Activated CD4-positive, alpha-beta T cell treated with anti-CD3 and anti-CD28 coated beads, Interleukin-2, Interleukin-4, amounts not matched to agents 100 ng/mL and 50 ng/mL, durations not matched to agents 16 hours and 8 hours (primary cell): Measurements from ENCODE around the gene FBXO42.
A peak's percentile ranks its signal among the peaks of the same experiment; 100 is the strongest.

Experiments used
- DNase-seq: peaks from one replicate; pipeline ENCODE4 v3.0.0-alpha.2; 2020; ENCODE audit warnings: low spot score

The FBXO42 gene

DNA sequence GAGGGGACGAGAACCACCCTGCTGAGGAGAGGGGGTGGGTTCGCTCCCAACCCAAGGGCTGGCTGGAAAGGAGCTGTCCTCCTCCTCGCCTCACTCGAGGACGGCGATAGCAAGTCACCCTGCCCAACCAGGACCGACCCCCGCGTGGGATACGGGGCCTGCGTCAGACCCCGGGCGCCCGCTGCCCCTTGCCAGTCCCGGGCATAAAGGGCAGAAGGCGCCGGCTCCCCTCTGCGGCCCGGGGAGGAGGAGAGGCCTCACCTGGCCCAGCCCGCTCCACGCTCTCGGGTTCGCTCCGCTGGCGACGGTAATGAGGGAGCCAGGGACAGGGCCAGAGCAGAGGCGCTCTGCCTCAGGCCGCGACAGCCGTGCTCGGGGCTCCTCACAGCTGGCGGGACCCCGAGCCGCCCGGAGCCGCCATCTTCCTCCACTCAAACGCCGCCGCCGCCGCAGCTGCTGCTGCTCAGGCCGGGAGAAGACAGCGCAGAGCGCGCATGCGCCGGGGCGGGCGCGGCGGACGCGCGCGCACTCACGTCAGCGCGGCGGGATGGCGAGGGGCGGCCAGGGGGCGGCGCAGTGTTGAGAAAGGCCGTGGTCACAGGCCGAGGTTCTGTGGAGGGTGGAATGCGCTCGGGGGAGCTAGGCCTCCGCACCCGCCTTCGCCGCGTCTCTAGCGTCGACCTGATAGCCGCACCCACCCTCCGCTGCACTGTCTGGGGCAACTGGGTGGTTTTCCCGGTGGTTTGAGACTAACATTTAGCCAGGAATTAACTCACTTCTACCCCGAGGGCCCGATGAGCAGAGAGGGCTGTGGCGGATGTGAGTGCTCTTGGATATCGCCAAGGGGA, at the start of gene FBXO42:
FBXO42 (minus strand) TSS at position 487 of the 848 bp plus-strand sequence. CDS start 37,062 bp downstream, outside the sequence.
- peak; percentile 94 for DNase-seq

DNA sequence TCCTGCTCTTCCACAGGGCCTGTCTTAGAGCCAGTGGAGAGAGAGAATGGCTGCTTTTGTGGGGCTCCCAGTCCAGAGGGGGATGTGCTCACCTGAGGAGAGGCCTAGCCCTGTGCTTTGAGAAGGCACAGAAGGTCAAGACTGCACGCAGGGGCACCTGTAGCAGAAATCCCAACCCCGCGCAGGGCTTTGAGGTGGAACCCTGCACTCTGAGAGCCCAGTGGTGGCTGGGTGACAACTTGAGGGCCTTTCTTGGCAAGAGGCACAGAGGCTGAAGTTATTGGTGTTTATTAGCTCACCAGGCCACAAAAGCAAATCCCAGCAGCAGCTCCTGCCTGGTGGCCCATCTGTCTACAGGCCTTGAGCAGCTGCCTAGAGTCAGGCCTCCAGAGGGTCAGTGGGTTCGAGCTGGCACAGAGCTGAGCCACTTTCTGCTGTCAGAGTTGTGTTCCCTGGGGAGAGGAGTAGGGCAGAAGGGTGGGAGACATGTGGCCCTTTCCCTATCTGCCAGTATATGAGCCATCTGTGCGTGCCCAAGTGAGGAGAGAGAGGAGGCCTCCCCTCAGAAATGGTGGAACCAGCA, 46.2 kb upstream of the FBXO42 start:
- DNase-seq = no peak

DNA sequence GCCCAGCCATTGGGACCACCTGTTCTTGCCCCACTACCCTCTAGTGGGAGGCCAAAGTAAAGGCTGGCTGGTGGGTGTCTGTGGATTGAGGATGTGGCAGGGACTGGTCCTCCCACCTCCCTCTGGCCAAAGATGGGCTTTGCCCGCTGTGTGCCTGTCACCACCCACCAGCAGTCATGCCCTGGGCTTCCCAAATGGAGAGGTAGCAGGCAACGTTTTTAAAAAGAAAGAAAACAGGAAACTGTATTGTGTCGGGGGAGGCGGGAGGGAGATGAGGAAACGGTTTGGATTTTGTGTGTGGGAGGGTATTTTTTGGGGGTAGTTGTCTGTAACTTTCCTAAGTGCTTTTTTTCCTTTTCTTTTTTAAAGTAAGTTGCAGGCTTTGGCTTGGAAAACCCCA, 44.8 kb upstream of the FBXO42 start:
- no peak for DNase-seq

DNA sequence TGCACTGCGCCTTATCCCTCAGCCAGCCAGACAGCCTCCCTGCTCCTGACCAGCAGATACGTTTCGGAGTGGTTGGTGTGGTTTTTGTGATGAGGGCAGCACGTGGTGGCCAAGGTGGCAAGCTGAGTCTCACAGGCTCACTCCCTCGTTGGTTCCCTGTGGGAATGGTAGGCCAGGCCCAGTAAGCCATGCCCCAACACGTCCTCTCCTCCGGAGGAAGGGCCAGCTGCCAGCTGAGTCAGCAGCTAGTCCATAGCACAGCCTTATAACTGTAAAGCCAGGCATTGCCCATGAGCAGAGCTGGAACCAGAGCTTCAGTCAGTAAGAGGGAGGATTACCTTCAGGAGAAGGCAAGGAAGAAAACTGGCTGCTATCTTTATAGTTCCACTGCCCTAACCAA, 44.3 kb upstream of the FBXO42 start:
- DNase-seq = no peak

DNA sequence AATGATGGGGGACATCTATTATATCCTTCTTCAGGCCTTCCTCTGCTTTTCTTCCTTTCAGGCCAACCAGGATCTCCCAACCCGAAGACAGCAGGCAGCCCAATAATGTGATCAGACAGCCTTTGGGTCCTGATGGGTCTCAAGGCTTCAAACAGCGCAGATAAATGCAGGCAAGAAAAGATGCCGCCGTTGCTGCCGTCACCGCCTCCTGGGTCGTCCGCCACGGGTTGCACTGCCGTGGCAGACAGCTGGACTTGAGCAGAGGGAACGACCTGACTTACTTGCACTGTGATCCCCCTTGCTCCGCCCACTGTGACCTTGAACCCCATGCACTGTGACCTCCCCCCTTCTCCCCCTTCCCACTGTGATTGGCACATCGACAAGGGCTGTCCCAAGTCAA, 42.7 kb upstream of the FBXO42 start:
- no peak for DNase-seq

DNA sequence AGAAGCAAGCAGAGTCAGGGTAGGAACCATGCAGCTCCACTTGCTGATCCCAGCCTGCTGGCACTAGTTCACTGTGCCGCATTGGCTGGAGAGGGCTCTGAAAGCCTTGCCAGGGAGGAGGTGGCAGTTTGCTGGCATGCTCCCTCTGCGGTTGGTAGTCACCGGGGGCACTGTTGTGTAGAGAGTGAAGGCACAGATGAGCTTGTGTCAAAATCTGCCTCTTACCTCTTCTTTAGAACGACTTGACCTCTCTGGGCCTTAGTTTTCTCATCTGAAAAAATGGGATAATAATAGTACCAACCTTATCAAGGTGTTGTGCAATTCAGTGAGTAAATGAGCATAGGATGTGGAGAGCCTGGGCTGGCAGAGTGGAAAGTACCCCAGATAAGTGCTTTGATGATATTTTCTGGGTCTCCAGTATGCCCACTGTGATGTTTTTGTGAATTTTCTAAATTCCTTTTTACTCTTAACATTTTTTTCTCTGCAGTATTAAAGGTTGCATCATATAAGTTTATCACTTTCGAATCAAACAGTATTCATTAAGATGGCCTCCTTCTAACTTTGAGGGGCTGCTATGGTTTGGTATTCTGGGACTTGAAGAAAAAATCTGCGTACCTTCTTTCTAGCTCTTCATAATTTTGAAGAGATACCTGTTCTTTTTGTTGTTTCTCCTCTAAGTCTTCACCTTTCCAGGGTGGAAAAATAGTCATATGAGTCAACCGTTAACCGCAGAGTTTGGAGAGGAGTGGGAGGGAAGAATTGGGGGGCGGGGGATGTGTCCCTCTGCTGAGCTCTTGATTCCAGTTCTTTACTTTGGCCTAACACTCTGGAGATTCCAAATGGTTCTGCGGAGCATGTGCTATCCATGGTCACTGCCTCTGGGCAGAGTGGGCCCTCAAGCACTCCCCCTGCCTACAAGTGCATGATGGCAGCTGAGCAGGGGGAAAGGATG, 41.6 kb upstream of the FBXO42 start:
- DNase-seq = no peak

DNA sequence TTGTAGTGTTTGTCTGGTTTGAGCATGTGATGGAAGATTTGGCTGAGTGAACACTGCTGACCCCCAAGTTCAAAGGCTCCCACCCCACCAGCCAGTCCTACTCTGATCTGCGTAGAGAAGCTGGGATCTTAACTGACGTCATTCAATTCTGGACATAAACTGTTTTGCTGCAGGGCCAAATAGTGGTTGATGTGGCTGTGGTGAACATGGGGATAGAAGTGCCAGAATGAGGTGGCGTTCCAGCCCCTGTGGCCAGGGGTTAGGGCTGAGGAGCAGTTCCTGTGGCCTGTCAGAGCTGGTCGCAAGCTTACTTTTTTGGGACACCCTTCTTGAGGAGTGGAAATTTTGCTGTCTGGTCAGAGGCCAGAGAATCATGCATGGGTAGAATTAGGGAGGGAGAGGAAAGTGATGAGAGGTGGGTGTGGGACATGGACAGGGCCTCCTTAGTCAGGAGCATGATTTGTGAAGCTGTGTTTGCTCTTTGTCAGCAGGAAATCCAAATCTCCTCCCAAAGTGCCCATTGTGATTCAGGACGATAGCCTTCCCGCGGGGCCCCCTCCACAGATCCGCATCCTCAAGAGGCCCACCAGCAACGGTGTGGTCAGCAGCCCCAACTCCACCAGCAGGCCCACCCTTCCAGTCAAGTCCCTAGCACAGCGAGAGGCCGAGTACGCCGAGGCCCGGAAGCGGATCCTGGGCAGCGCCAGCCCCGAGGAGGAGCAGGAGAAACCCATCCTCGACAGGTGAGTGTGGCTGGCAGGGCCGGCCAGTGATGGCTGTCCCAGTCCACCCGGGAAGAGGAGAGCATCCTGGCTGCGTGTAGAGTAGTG, 40.7 kb upstream of the FBXO42 start:
- no peak for DNase-seq

DNA sequence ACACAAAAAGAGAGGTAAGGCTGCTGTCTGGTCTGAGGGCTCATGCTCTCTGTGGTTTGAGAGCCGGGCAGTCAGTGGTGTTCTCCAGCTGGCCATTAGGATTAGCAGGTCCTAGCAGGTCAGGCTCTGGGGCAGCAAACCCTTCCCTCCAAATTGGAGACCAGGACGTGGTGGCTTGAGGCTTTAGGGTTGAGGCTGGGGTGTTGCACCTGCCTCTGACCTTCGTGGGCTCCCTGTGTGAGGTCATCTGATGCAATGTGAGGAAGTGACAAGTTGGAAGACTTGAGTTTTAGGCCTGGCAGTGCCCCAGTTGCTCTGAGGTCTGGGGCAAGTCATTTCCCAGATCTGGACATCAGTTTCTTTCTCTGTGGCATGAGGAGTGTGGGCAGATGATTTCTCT, 39.1 kb upstream of the FBXO42 start:
- peak; percentile 30 for DNase-seq

DNA sequence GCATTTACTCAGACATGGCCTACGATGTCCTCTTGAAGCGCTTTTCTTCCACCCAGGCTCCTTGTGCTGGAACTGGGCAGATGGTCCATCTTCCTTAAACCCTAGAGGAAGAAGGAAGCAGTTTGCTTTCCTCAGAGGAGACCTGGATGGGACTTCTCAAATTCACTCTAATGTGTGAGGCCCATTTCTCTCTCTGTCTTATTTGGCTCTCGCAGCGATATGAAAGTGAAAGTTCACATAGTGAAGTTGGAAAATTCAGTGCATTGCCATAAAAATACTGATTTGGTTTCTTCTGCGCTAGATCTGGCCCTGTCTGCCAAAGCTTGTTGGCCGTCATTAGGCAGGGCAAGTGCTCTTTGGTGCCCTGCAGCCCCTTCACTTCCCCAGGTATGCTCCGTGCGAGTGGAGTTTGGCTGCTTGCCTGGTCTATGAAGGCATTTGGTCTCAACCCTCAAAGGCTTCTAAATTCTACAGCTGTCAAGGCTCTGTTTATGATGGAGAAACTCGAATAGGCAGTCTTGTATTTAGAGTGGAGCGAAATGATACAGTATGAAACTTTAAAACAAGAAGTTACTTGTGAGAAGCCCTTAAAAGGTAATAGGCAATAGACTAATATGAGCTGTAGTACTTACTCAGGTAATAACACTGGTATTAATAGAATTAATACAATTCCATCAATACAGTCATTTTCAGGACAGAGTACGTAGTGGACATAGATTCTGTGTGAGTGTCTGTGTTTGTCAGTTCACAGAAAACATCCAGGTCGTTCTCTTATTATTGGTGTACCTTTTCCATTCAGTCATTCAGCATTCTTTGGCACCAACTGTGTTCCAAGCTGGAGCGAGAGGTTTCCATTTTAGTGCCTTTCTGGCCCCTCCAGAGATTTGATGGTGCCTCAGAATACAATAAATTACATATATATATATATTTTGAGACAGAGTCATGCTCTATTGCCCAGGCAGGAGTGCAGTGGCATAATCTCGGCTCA, 35.2 kb upstream of the FBXO42 start:
- peak; percentile 24 for DNase-seq

DNA sequence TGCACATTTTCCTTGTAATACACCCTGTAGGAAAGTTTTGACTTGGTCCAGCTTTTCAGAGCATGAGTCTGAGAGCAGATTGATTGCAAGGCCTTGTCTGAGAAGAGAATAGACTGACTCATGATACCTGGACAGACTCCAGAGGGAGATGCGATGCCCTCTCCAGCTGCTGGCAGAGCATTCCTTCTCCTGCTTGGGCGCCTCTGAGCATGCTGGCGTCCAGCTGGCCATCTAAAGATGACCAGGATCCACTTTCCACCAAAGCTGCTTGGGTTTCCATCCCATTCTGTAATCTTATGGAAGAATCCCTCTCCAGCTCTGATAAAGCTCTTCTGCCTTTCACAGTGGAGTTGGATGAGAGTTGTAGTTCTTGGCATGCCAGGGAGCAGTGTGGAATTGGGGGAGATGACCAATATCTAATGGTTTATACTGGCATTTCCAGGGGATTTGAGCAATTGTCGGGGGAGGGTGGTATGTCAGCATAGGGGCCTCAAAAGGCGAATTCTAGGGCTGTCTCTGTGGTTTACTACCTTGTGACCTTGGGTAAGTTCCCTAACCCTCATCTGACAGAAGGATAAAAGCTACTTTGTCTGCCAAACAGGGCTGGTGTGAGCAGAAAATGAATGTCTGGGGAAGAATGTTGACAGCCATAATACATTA, 34.3 kb upstream of the FBXO42 start:
- DNase-seq = no peak

DNA sequence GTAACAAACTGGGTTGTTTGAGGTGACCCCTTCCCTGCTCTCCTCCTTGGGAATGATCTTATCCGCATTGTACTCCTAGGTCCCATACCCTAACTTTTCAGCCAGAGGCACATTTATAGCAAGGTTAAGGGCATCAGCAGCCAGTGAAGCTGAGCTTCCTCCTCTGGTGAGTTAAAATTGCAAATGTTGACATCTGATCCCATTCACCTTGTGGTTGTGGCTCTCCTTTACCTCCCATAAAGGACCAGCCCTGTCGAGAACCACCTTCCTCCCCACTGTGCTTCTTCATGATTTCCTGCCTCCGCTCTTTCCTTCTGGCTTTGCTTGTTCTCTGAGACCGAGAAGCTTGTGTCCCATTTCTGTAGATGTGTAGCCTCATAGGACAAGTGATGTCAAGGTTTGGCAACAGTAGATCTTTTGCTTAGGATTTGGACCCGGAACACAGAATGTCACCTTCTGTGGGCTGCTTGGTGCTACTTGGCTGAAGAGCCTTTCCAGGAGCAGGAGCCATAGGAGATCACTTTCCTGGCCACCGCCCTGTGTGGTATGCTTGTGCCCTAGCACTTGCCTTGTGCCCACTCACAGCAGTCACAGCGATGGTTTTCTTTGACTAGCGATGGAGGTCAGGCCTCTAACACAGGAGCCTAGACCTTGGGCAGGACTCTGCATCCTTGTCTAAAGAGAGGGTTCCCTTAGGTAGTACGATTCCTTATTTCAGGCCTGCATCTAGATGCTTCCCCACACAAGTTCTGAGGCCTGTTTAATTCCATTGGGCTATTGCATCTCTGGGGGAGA, 33.6 kb upstream of the FBXO42 start:
- DNase-seq = no peak

DNA sequence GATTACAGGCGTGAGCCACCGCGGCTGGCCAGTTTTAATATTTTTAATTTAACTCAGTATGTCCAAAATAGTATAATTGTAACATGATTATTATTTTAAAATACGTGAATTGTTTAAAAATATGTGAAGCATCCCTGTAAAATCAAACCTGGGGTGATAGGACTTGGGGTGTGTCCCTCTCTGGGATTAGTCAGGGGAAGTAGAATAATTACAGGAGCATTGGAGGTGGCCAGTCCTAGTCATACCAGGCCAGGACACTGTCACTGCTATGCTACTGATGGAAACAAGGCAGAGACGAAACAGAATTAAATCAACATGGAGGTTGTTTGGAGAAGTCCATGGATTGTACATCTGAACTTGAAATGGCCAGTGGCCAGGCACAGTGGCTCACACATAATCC, 31.6 kb upstream of the FBXO42 start:
- no peak for DNase-seq

DNA sequence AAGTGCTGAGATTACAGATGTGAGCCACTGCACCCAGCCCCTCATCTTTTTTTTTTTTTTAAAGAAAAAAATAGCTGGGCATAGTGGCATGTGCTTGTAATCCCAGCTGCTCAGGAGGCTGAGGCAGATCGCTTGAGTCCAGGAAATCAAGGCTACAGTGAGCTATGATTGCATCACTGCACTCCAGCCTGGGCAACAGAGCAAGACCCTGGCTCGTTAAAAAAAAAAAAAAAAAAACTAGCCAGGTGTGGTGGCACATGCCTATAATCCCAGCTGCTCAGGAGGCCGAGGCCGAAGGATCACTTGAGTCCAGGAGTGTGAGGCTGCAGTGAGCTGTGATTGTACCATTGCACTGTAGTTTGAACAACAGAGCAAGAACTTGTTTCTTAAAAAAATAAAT, 28.6 kb upstream of the FBXO42 start:
- DNase-seq = no peak

DNA sequence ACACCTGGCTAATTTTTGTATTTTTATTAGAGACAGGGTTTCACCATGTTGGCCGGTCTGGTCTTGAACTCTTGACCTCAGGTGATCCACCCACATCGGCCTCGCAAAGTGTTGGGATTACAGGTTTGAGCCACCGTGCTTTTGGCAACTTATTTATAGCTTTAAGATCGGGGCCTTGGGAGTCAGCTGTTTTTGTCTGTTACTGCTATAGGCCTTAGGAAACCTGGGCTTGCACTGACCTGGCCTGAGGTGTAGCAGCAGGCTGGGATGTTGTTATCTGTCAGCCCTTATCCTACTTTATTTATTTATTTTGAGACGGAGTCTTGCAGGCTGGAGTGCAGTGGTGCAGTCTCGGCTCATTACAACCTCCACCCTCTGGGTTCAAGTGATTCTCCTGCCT, 26.2 kb upstream of the FBXO42 start:
- no peak for DNase-seq

DNA sequence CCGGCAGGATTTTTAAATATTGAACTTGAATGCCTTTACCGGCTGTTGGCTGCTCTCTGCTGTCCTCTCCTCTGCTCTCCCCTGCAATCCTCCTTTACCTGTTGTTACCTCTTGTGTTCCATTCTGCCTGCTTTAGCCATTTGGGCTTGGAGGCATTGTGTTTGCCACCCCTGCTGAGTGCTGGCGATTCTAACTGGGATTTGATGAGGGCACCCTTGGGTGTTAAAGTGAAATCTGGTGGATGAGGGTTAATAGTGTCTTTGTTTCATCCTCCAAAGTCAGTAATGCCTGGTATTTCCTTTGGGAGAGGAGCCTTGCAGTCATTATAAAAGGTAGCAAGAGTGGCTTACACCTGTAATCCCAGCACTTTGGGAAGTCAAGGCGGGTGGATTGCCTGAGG, 24.7 kb upstream of the FBXO42 start:
- no peak for DNase-seq

DNA sequence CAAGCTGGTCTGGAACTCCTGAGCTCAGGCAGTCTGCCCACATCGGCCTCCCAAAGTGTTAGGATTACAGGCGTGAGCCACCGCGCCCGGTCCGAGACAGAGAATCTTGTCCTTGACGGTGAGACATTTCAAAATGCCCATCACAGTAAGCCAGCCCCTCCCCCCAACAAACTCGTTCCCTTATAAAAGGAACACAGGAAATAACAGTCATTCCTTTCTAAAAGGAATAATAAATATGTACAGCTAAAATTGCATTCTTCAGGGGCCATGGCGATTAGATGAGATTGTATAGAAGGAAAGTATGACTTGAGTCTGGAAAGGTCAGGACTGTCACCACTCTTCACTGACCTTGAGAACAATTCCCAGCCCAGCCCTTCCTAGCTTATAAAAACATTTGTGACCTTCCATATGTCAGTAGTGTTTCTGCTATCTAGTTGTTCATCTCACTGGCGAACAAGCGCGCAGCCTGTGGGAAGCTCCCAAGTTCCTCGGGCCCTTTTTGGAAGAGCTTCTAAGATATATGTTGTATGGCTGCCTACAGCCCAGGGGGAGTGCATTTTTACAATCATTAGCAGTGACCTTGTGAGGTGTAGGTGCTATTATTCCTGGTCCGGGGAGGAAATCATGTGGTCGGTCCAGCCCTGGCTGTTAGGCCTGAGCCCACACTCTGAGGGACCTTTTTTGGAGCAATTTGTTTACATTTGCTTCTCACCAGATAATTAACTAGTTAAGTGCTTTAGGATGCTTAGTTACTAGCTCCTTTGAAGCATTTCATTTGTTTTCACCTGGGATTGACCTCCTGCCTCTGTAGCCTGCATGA, 23.5 kb upstream of the FBXO42 start:
- DNase-seq = no peak

DNA sequence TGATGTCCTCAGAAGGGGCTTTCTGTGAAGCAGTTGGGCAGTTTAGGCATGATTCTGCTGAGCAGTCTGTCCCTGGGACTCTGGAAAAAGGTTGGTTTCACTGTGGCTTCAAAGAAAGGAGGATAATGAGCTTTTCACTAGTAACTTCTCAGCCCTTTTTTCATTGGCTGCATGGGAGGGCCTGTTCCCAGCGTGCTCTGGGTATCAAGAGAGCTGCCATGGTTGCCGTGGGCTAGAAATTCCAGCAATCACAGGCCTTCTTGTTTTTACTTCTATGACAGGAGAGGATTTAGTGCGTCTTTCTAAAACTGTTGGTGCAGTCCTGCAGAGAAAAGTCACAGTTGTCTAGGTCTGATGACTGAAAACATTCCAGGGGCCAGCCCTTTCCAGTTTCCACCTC, 22.0 kb upstream of the FBXO42 start:
- DNase-seq = no peak
